ENCODE data around the gene FAM241A. TPM values are rescaled to one million over a fixed set of nuclear protein-coding genes. Genes with fewer than 3 reads are reported as not detected.

Gene FAM241A
- total and polyA plus RNA-seq, 9 of the 15 experiments (the other 6 are each of a cell fraction or from before 2014, with no cell fraction given), result 2.3 to 8.5 (median 5.3) TPM

DNA sequence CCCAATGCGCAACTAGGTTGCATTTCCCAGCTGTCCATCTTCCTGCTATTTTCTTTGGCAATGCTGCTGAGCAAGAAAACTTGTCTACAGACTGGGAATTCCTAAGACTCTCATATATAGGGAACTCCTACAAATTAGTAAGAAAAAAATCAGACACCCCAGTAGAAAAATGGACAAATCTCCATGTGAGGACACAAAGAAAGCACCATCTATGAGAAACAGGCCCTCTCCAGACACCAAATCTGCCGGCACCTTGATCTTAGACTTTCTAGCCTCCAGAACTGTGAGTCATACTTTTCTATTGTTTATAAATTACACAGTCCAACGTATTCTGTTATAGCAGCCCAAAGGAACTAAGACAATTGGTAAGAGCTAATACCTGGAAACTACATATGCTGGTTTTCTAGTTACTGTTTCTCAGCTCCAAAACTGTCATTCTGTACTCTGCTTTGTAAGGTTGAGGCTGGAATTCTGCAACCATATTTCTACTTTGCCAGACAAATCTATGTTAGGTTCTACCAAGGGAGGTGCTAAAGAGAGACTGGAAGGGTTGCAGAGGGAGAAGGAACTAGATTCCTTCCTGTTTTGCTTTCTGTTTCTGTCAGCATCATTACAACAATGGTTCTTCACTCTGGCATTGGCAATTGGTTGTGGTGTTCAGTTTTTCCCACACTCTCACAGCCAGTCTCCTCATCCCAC is 35.7 kb upstream of the FAM241A start:
- BruUV-seq (replicated peaks), result no TSS peak
- in situ Hi-C loops (cut with MboI) (loop anchor here (10.0 kb wide), 1 partner anchor 415 kb away; no protein-coding TSS in a partner anchor), intact Hi-C loops (cut with micrococcal nuclease) (loop anchor here (10.0 kb wide), 1 partner anchor 525 kb away; the partner anchor contains the start of genes LARP7 and ZGRF1)
- no peak overlapping the region for H3K9ac ChIP-seq (ENCODE audit: insufficient read depth in 1 of 2, low read depth in 2 of 2, low read length in 2 of 2)
- H3K9me3 ChIP-seq (replicated peaks; ENCODE audit: control insufficient read depth, insufficient read depth, low read depth, low read length), result no peaks in the 10 kb centered on the region
- no peaks in the 10 kb centered on the region for H4K20me1 ChIP-seq (replicated peaks; ENCODE audit: control insufficient read depth, insufficient read depth, low read length)
- no peaks in the 10 kb centered on the region for H3K36me3 ChIP-seq (ENCODE audit: control insufficient read depth, insufficient read depth, low read length)
- H3K27me3 ChIP-seq (ENCODE audit: control insufficient read depth in 2 of 2, insufficient read depth in 2 of 2, low read length in 2 of 2), result no peaks in the 10 kb centered on the region
- DNase-seq (ENCODE audit: extremely low read depth in 1 of 4, low spot score in 3 of 4), result no peak
- ChIA-PET POLR2A (interaction anchor here (0.8 kb wide), 1 partner anchor 10 kb away, joined by 5 read pairs; no protein-coding TSS in a partner anchor), CTCF (ENCODE audit: low intra/inter-chr PET ratio) (no interaction called here)
- FAIRE-seq, result no peak
- WGBS (ENCODE audit: insufficient coverage, low coverage, missing lambda C conversion rate), result 31% methylated on average over 3 of the region's 3 CpGs
- peak; percentile 36; the same call in 1 of the 2 replicates for TF ChIP-seq FOSL1 (tag; conservative IDR thresholded peaks at IDR 0.05)
- TF ChIP-seq ARHGAP35 (IDR thresholded peaks at IDR 0.05; ENCODE audit: partially characterized antibody), result no peak
- TF ChIP-seq JUND (IDR thresholded peaks at IDR 0.05; ENCODE audit: borderline replicate concordance, low read depth, low read length), result no peak
- 0 out of 3 replicates have a peak, but pooled peaks have one; percentile 54 for TF ChIP-seq JUND (tag; IDR thresholded peaks at IDR 0.05; ENCODE audit: borderline replicate concordance, low read depth, low read length)
- TF ChIP-seq, protein P1, sequence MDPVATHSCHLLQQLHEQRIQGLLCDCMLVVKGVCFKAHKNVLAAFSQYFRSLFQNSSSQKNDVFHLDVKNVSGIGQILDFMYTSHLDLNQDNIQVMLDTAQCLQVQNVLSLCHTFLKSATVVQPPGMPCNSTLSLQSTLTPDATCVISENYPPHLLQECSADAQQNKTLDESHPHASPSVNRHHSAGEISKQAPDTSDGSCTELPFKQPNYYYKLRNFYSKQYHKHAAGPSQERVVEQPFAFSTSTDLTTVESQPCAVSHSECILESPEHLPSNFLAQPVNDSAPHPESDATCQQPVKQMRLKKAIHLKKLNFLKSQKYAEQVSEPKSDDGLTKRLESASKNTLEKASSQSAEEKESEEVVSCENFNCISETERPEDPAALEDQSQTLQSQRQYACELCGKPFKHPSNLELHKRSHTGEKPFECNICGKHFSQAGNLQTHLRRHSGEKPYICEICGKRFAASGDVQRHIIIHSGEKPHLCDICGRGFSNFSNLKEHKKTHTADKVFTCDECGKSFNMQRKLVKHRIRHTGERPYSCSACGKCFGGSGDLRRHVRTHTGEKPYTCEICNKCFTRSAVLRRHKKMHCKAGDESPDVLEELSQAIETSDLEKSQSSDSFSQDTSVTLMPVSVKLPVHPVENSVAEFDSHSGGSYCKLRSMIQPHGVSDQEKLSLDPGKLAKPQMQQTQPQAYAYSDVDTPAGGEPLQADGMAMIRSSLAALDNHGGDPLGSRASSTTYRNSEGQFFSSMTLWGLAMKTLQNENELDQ (CRISPR knock-in tag; IDR thresholded peaks at IDR 0.05; ENCODE audit: borderline replicate concordance), result no peak
- H3K9me1 ChIP-seq (ENCODE audit: control insufficient read depth, insufficient read depth, low read length), result no peaks in the 10 kb centered on the region
- H3K79me2 ChIP-seq (ENCODE audit: control insufficient read depth, insufficient read depth, low read length), result no peaks in the 10 kb centered on the region
- H3K4me2 ChIP-seq (ENCODE audit: insufficient read depth, low read length), result no peak overlapping the region
- H3K4me1 ChIP-seq (replicated peaks in 1 of 2; ENCODE audit: control insufficient read depth in 2 of 2, insufficient read depth in 2 of 2, low read length in 2 of 2), result peaks cover 0 to 11% of the 10 kb centered on the region in 2 experiments; a peak in 3 of 5 replicates
- ATAC-seq, result no peak; the same call in 2 of the 3 replicates
- no peak overlapping the region for H3K4me3 ChIP-seq
- peak overlapping the region; percentile 46; the same call in 1 of the 2 replicates for H2AFZ ChIP-seq (ENCODE audit: low read depth, low read length)
- H3K27ac ChIP-seq (ENCODE audit: extremely low read depth, low read depth, low read length), result no peak overlapping the region

All from K562 (cell line).